Omental fat pad (tissue), 4 donors: ENCODE data around the gene POGZ. TPM values are rescaled to one million over a fixed set of nuclear protein-coding genes. Genes with fewer than 3 reads are reported as not detected.

Source experiments
- ATAC-seq: fragments of 150-250 bp; one replicate; pipeline ENCODE4 v1.9.1; 2016; ENCODE audit warnings: mild to moderate bottlenecking, moderate library complexity; ENCODE audit not compliant: low FRiP score
- DNase-seq: peaks from one replicate; pipeline ENCODE4 v3.0.0-alpha.2; 2019; ENCODE audit warnings: low spot score
- total RNA-seq, 4 donors: library from RNA; depleted of rRNA; stranded (reverse); fragments of >200 nt; gene quantifications; one replicate each; pipeline ENCODE4 v1.1.0, GENCODE V29; 2016
- TF ChIP-seq, protein P1 (sequence below), 3 donors: fragments of 450-650 bp; IDR thresholded peaks; one replicate each; pipeline ENCODE4 v1.5.1; 2016 to 2017; ENCODE audit warnings: antibody characterized with exemption in 3 of 3, mild to moderate bottlenecking in 3 of 3, moderate library complexity in 2 of 3

Gene POGZ
- total RNA-seq, 4 donors from 2014 or later, result 32.9 to 60.8 (median 40.1) TPM

GRCh38 chr1:151502035-151502700 is 42.9 kb upstream of the POGZ start:
- TF ChIP-seq, protein P1, sequence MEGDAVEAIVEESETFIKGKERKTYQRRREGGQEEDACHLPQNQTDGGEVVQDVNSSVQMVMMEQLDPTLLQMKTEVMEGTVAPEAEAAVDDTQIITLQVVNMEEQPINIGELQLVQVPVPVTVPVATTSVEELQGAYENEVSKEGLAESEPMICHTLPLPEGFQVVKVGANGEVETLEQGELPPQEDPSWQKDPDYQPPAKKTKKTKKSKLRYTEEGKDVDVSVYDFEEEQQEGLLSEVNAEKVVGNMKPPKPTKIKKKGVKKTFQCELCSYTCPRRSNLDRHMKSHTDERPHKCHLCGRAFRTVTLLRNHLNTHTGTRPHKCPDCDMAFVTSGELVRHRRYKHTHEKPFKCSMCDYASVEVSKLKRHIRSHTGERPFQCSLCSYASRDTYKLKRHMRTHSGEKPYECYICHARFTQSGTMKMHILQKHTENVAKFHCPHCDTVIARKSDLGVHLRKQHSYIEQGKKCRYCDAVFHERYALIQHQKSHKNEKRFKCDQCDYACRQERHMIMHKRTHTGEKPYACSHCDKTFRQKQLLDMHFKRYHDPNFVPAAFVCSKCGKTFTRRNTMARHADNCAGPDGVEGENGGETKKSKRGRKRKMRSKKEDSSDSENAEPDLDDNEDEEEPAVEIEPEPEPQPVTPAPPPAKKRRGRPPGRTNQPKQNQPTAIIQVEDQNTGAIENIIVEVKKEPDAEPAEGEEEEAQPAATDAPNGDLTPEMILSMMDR (IDR thresholded peaks at IDR 0.05), result no peak

GRCh38 chr1:151501474-151501873 is 42.2 kb upstream of the POGZ start:
- ATAC-seq (no peak), DNase-seq (no peak)
- TF ChIP-seq, protein P1 (IDR thresholded peaks at IDR 0.05), result no peak

More at GRCh38 chr1:151502035-151502700, 42.9 kb upstream of the POGZ start:
- DNase-seq (no peak), ATAC-seq (no peak)

GRCh38 chr1:151499930-151500329 is 40.6 kb upstream of the POGZ start:
- TF ChIP-seq, protein P1 (IDR thresholded peaks at IDR 0.05), result no peak
- ATAC-seq (no peak), DNase-seq (no peak)

GRCh38 chr1:151499365-151499764 is 40.1 kb upstream of the POGZ start:
- TF ChIP-seq, protein P1 (IDR thresholded peaks at IDR 0.05), result no peak
- DNase-seq (no peak), ATAC-seq (no peak)

- no peak for ATAC-seq
- TF ChIP-seq, protein P1 (IDR thresholded peaks at IDR 0.05), result no peak
Measured at GRCh38 chr1:151495316-151495715, 36.0 kb upstream of the POGZ start.

GRCh38 chr1:151494741-151495281 is 35.5 kb upstream of the POGZ start:
- ATAC-seq (peak; percentile 91), DNase-seq (no peak)
- TF ChIP-seq, protein P1 (IDR thresholded peaks at IDR 0.05), result no peak

More at GRCh38 chr1:151495316-151495715, 36.0 kb upstream of the POGZ start:
- DNase-seq, result no peak

DNA sequence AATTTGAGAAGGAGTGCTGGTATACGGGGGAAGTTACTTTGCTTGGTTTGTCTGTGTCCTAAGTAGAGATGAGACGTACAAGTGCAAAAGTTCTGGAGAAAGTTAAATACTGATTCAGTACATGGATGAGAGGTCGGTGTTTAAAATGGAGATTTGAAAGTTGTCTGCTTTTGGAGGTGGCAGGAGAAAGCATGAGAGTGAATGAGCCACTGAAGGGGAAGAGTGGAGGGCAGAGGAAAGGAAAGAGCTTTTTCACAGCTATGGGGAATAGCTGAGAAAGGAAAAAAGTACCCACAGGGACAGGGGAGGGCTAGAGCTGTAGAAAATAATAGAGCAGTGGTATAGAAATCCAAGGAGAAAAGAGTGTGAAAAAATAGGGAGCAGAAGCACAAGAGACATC is 33.7 kb upstream of the POGZ start:
- ATAC-seq (no peak), DNase-seq (no peak)
- TF ChIP-seq, protein P1 (IDR thresholded peaks at IDR 0.05), result no peak
